ENCODE data around the gene CDH15. TPM values are rescaled to one million over a fixed set of nuclear protein-coding genes. Genes with fewer than 3 reads are reported as not detected.
"Not testable (repeated sequence)": the region's sequence is repeated elsewhere in the genome, so short reads cannot be mapped to it uniquely, and the experiment has no call there.

Gene CDH15
- total and polyA plus RNA-seq, 8 donors = 0.29 to 4.2 (median 0.43) TPM

DNA sequence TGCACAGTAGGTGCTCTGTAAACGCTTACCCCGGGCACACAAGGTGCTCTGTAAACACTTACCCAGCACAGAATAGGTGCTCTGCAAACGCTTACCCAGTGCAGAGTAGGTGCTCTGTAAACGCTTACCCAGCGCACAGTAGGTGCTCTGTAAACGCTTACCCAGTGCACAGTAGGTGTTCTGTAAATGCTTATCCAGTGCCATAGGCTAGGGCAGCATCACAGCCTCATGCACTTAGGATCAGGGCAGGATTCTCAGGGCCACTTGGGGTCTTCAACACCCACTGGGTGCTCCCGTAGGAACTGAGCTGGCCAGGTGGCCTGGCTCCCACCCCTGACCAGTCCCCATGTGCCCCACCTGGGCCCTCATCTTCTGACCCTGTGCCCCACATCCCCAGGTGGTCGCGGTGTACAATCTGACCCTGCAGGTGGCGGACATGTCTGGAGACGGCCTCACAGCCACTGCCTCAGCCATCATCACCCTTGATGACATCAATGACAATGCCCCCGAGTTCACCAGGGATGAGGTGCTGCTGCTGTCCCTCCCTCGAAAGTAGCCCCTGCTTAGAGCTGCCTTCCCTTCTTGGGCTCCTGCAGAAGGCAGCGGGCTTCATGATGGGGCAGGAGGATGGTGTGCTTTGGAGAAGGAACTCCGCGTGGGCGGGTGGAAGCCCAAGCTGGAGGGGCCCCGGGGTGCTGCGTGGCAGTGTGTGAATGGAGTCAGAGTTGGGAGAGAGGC, 15.7 kb downstream of the CDH15 start:
- TF ChIP-seq, protein P1, sequence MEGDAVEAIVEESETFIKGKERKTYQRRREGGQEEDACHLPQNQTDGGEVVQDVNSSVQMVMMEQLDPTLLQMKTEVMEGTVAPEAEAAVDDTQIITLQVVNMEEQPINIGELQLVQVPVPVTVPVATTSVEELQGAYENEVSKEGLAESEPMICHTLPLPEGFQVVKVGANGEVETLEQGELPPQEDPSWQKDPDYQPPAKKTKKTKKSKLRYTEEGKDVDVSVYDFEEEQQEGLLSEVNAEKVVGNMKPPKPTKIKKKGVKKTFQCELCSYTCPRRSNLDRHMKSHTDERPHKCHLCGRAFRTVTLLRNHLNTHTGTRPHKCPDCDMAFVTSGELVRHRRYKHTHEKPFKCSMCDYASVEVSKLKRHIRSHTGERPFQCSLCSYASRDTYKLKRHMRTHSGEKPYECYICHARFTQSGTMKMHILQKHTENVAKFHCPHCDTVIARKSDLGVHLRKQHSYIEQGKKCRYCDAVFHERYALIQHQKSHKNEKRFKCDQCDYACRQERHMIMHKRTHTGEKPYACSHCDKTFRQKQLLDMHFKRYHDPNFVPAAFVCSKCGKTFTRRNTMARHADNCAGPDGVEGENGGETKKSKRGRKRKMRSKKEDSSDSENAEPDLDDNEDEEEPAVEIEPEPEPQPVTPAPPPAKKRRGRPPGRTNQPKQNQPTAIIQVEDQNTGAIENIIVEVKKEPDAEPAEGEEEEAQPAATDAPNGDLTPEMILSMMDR (IDR thresholded peaks at IDR 0.05) = no peak
- ATAC-seq (no peak), DNase-seq (peak in 2 of 4 donors; percentile 31 to 75)
- Histone ChIP-seq H3K4me1 (peaks cover 3 to 8% of the 10 kb centered on the region in 2 donors), H3K9me3 (no peaks in the 10 kb centered on the region), H3K27me3 (peaks cover 0 to 31% of the 10 kb centered on the region in 2 donors), H3K36me3 (no peaks in the 10 kb centered on the region), H3K4me3 (no peak overlapping the region), H3K27ac (no peak overlapping the region)
- intact Hi-C loops (cut with DNase I) = no loop called here

DNA sequence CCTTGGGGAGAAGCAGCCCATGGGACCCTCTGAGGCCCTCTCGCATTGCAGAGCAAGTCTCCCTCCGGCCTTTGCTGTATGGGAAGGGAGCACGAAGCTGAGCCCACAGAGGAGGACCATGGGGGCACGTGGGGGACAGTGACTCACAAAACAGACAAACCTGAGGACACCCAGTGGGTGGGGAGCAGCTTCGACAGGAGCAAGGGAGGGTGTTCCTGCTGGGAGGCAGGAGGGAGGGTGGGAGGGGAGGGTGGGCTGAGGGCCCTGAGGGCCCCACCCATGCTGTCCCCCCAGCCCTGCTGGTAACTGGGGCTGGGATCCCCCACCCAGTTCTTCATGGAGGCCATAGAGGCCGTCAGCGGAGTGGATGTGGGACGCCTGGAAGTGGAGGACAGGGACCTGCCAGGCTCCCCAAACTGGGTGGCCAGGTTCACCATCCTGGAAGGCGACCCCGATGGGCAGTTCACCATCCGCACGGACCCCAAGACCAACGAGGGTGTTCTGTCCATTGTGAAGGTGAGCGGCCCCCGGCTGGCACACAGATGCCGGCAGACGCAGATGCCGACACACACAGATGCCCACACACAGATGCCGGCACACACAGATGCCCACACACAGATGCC, 16.3 kb downstream of the CDH15 start:
- Histone ChIP-seq H3K27ac (no peak overlapping the region), H3K36me3 (no peaks in the 10 kb centered on the region), H3K27me3 (peaks cover 0 to 25% of the 10 kb centered on the region in 2 donors), H3K4me1 (peaks cover 3 to 9% of the 10 kb centered on the region in 2 donors), H3K9me3 (no peaks in the 10 kb centered on the region), H3K4me3 (no peak overlapping the region)
- ATAC-seq (no peak), DNase-seq (peak in 2 of 4 donors; percentile 25 to 65)
- intact Hi-C loops (cut with DNase I) = no loop called here
- TF ChIP-seq, protein P1 (IDR thresholded peaks at IDR 0.05) = no peak

DNA sequence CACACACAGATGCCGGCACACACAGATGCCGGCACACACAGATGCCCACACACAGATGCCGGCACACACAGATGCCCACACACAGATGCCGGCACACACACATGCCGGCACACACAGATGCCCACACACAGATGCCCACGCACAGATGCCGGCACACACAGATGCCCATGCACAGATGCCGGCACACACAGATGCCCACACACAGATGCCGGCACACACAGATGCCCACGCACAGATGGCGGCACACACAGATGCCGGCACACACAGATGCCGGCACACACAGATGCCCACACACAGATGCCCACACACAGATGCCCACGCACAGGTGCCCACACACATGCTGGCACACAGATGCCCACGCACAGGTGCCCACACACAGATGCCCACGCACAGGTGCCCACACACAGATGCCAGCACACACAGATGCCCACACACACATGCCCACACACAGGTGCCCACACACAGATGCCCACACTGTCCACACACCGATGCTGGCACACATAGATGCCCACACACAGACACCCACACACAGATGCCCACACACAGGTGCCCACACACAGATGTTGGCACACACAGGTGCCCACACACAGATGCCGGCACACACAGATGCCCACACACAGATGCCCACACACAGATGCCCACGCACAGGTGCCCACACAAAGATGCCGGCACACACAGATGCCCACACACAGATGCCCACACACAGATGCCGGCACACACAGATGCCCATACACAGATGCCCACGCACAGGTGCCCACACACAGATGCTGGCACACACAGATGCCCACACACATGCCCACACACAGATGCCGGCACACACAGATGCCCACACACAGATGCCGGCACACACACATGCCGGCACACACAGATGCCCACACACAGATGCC, 17.2 kb downstream of the CDH15 start:
- H3K4me1 ChIP-seq; intact Hi-C loops (cut with DNase I); H3K9me3 ChIP-seq; H3K4me3 ChIP-seq; H3K36me3 ChIP-seq; H3K27ac ChIP-seq; ATAC-seq: not testable (repeated sequence)
- peak in 1 of 4 donors; percentile 35 for DNase-seq
- peaks cover 0 to 19% of the 10 kb centered on the region in 2 donors for H3K27me3 ChIP-seq

DNA sequence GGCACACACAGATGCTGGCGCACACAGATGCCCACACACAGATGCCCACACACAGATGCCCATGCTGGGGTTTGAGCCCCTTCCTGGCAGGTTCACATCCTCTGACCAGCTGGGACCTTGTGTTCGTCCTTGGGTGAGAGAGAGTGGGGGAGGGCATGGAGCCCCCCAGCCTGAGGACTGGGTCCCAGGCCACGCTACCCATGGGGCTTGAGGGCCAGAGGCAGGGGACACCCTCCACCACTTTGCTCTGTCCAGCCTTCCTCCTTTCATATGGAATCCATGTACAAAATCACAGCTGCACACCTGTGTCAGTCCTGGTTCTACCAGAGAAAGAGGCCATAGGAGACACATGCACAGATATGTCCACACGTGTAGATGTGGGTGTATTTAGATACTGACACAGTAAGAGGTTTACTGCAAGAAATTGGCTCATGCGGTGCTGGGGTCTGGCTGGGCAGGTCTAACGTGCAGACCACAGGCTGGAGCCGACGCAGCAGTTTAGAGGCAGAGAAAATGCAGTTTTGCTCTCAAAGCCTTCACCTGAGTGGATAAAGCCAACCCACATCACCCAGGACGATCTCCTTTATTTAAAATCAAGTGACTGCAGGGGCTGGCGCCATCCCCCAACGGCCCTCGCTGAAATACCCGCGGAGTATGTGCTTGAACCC, 17.9 kb downstream of the CDH15 start:
- Histone ChIP-seq H3K4me3 (no peak overlapping the region), H3K9me3 (no peaks in the 10 kb centered on the region), H3K4me1 (peaks cover 3 to 9% of the 10 kb centered on the region in 2 donors), H3K36me3 (no peaks in the 10 kb centered on the region), H3K27ac (no peak overlapping the region), H3K27me3 (peaks cover 0 to 21% of the 10 kb centered on the region in 2 donors)
- intact Hi-C loops (cut with DNase I) = no loop called here
- TF ChIP-seq, protein P1 (IDR thresholded peaks at IDR 0.05) = no peak
- DNase-seq (peak in 1 of 4 donors; percentile 40), ATAC-seq (no peak)

Data from left lung (tissue), 10 donors.